Heart left ventricle (tissue), 13 donors: Measurements from ENCODE around the gene PIK3R2.

Experiments used
- CTCF ChIP-seq, 12 donors: fragments of 200-600 bp; sonication (generic) in 4 of 12; IDR thresholded peaks; one replicate each; pipeline versions ENCODE4 v1.5.0 to v1.8.0; 2018 to 2022; ENCODE audit warnings: antibody characterized with exemption in 12 of 12, mild to moderate bottlenecking in 5 of 12
- POLR2A ChIP-seq, 2 donors: fragments of 450-650 bp; IDR thresholded peaks; one replicate each; pipeline ENCODE4 v1.6.1; 2017; ENCODE audit warnings: antibody characterized with exemption in 2 of 2, mild to moderate bottlenecking in 2 of 2, moderate library complexity in 2 of 2
- donor health status: ischemic (EF 13 %, LVEDD 7.1; RV severe dilation, severe dysfunction).
- donor health status: DM: no; HTN: yes; CAD: no.
- donor health status: DM: no; HTN: no; CAD: no.
- donor health status: ischemic (EF 25% LVEDD 6.9; RV normal size, moderate dysfunction).
- donor health status: ischemic (EF 25% LVEDD 5.7; RV mildly dilated, moderate dysfunction).
- donor health status: ischemic (EF 35%, LVEDD 5.7; RV mildly dilated, moderate dysfunction).
- donor health status: nonischemic (EF 11% LVEDD 7.7; RV severe dilation, severe dysfunction).
- donor health status: DM: yes; HTN: yes; CAD: no.
- donor health status: PGD.
- donor health status: ischemic (EF 29% LVEDD 5.4; RV normal size, mild dysfunction).
- donor health status: nonischemic (EF 23%, LVEDD 6.1; RV moderate dilation, normal function).

- TF ChIP-seq CTCF (IDR thresholded peaks at IDR 0.05) = no peak
- no peak for TF ChIP-seq POLR2A (IDR thresholded peaks at IDR 0.05)
Measured at GRCh38 chr19:18172331-18173053, 19.5 kb downstream of the PIK3R2 start.
